PC-3 (cell line): Measurements from ENCODE around the gene LAGE3. TPM values are rescaled to one million over a fixed set of nuclear protein-coding genes. Genes with fewer than 3 reads are reported as not detected.

ENCODE experiments used
- ATAC-seq: fragments of 200-7000 bp; cut with Tn5 transposase; 2 replicates; pipeline ENCODE4 v1.9.1; 2020; ENCODE audit warnings: mild to moderate bottlenecking, moderate library complexity
- BruUV-seq: library from RNA; stranded (reverse); fragments of 400-500 nt; replicated peaks from 2 replicates; lab custom pipeline; 2021; lab: Mats Ljungman, UMichigan
- CTCF ChIA-PET: fragments of 300-600 bp; sonication (Branson Sonifier 250); formaldehyde crosslinking; loops from one replicate; lab custom pipeline; 2022; ENCODE audit warnings: antibody characterized with exemption; lab: Charles Lee
- POLR2A ChIA-PET: fragments of 300-600 bp; sonication (Branson Sonifier 250); formaldehyde crosslinking; loops from one replicate; lab custom pipeline; 2022; ENCODE audit warnings: antibody characterized with exemption; ENCODE audit not compliant: unreplicated experiment; lab: Charles Lee
- DNase-seq: peaks from one replicate; pipeline ENCODE4 v3.0.0-alpha.2; 2015
- H2AFZ ChIP-seq: fragments of 300-600 bp; sonication (generic); 2 replicates; pipeline ENCODE4 v1.6.0; 2016; ENCODE audit warnings: antibody characterized with exemption, low read length
- H3F3A ChIP-seq: fragments of 300-600 bp; sonication (generic); one replicate; pipeline ENCODE4 v1.6.0; 2017; ENCODE audit warnings: antibody characterized with exemption, low read length, control low read depth, mild to moderate bottlenecking; ENCODE audit not compliant: unreplicated experiment
- H3K27ac ChIP-seq: fragments of 300-600 bp; sonication (generic); 2 replicates; pipeline ENCODE4 v1.5.1; 2016; ENCODE audit warnings: mild to moderate bottlenecking, low read length
- H3K27me3 ChIP-seq: fragments of 300-600 bp; sonication (generic); 2 replicates; pipeline ENCODE4 v1.6.1; 2016; ENCODE audit warnings: low read length, mixed read lengths
- H3K36me3 ChIP-seq: fragments of 300-600 bp; sonication (generic); 2 replicates; pipeline ENCODE4 v1.6.1; 2016; ENCODE audit warnings: low read depth, mixed run types, low read length, mixed read lengths
- H3K4me1 ChIP-seq: fragments of 300-600 bp; sonication (generic); 2 replicates; pipeline ENCODE4 v1.5.1; 2016; ENCODE audit warnings: low read length; ENCODE audit not compliant: insufficient read depth
- H3K4me2 ChIP-seq: fragments of 300-600 bp; sonication (generic); 2 replicates; pipeline ENCODE4 v1.6.0; 2016; ENCODE audit warnings: low read length
- H3K4me3 ChIP-seq: fragments of 300-600 bp; sonication (generic); 2 replicates; pipeline ENCODE4 v1.5.1; 2016; ENCODE audit warnings: mild to moderate bottlenecking, low read length, mixed read lengths
- H3K79me2 ChIP-seq: fragments of 300-600 bp; sonication (generic); 2 replicates; pipeline ENCODE4 v1.6.1; 2017; ENCODE audit warnings: low read length, mixed read lengths
- H3K9ac ChIP-seq: fragments of 300-600 bp; sonication (generic); 2 replicates; pipeline ENCODE4 v1.6.0; 2016; ENCODE audit warnings: mild to moderate bottlenecking, low read length
- H3K9me2 ChIP-seq: fragments of 300-600 bp; sonication (generic); replicated peaks from 2 replicates; pipeline ENCODE4 v1.6.1; 2016; ENCODE audit warnings: mixed run types, low read length, mixed read lengths
- H3K9me3 ChIP-seq: fragments of 300-600 bp; sonication (generic); 2 replicates; pipeline ENCODE4 v1.6.1; 2016; ENCODE audit warnings: low read length, mixed read lengths
- H4K20me1 ChIP-seq: fragments of 300-600 bp; sonication (generic); 2 replicates; pipeline ENCODE4 v1.6.1; 2016; ENCODE audit warnings: low read length, mixed read lengths
- EZH2 ChIP-seq: fragments of 300-600 bp; sonication (generic); IDR thresholded peaks from one replicate; pipeline ENCODE4 v1.6.1; 2017; ENCODE audit warnings: antibody characterized with exemption, mild to moderate bottlenecking, low read length; ENCODE audit not compliant: unreplicated experiment
- EZH2phosphoT487 ChIP-seq: fragments of 300-600 bp; sonication (generic); IDR thresholded peaks from 2 replicates; pipeline ENCODE4 v1.6.1; 2018; ENCODE audit warnings: mild to moderate bottlenecking, antibody characterized with exemption, low read length, borderline replicate concordance
- intact Hi-C: fragments of 100-400 bp; cut with micrococcal nuclease; formaldehyde crosslinking; loops from 2 replicates; pipeline ENCODE4 v1.9.0; 2023
- microRNA-seq: library from miRNA; unstranded; fragments of <30 nt; microRNA quantifications from one replicate; pipeline ENCODE4 v1.1.0, GENCODE V29; 2020; ENCODE audit not compliant: unreplicated experiment
- total RNA-seq: library from RNA; depleted of rRNA; stranded (reverse); fragments of >200 nt; gene quantifications from 2 replicates; pipeline ENCODE4 v1.2.3, GENCODE V29; 2014; rRNA removed
- TF ChIP-seq, protein P1 (sequence below): fragments of 300-600 bp; sonication (generic); conservative IDR thresholded peaks from 2 replicates; pipeline ENCODE4 v1.5.1; 2017; ENCODE audit warnings: antibody characterized with exemption, low read depth, mild to moderate bottlenecking, low read length

Gene LAGE3
- total RNA-seq, 1 experiment from 2014 or later: 87.4 TPM

GRCh38 chrX:154428176-154429171 is 50.6 kb downstream of the LAGE3 start, which contains the start of gene ATP6AP1:
TSS of gene ATP6AP1 (plus strand) at chrX:154428677. CDS start at chrX:154428693, 16 bp downstream.
- peak within 1 kb of the TSS; percentile 82 for H3K9ac ChIP-seq
- peaks cover 23% of the 10 kb centered on the region for H3K4me1 ChIP-seq
- intact Hi-C loops: no loop called here
- no TSS peak for BruUV-seq
- no peaks in the 10 kb centered on the region; the same call in 1 of the 2 replicates for H3K36me3 ChIP-seq
- H2AFZ ChIP-seq: peak within 1 kb of the TSS; percentile 86
- no peaks in the 10 kb centered on the region for H3K9me2 ChIP-seq
- H3K4me3 ChIP-seq: peak within 1 kb of the TSS; percentile 93
- ChIA-PET POLR2A (interaction anchor here (0.7 kb wide), 1 partner anchor 29 kb away, joined by 4 read pairs; the partner anchor contains the start of gene PLXNA3), CTCF (interaction anchor here (0.6 kb wide), 1 partner anchor 99 kb away, joined by 5 read pairs; no protein-coding TSS in a partner anchor)
- DNase-seq (peak; percentile 94), ATAC-seq (peak; percentile 98)
- no peak within 1 kb of the TSS for H3K27ac ChIP-seq
- TF ChIP-seq EZH2 (no peak), EZH2phosphoT487 (no peak)
- TF ChIP-seq, protein P1, sequence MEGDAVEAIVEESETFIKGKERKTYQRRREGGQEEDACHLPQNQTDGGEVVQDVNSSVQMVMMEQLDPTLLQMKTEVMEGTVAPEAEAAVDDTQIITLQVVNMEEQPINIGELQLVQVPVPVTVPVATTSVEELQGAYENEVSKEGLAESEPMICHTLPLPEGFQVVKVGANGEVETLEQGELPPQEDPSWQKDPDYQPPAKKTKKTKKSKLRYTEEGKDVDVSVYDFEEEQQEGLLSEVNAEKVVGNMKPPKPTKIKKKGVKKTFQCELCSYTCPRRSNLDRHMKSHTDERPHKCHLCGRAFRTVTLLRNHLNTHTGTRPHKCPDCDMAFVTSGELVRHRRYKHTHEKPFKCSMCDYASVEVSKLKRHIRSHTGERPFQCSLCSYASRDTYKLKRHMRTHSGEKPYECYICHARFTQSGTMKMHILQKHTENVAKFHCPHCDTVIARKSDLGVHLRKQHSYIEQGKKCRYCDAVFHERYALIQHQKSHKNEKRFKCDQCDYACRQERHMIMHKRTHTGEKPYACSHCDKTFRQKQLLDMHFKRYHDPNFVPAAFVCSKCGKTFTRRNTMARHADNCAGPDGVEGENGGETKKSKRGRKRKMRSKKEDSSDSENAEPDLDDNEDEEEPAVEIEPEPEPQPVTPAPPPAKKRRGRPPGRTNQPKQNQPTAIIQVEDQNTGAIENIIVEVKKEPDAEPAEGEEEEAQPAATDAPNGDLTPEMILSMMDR: no peak
- no peaks in the 10 kb centered on the region for H3F3A ChIP-seq
- H3K79me2 ChIP-seq: peaks cover 27% of the 10 kb centered on the region
- H3K9me3 ChIP-seq: no peaks in the 10 kb centered on the region
- H4K20me1 ChIP-seq: no peaks in the 10 kb centered on the region
- H3K27me3 ChIP-seq: no peaks in the 10 kb centered on the region
- peak within 1 kb of the TSS; percentile 99 for H3K4me2 ChIP-seq

Small RNAs within 50 kb of the gene (microRNA-seq; reads per million reads assigned to microRNA genes)
- gene MIR6858: 1.0 reads per million

Other genes starting within 250 kb of the LAGE3 start
- not detected in 2 replicates for gene OPN1MW3, start 221.7 kb downstream of the LAGE3 start, total RNA-seq
- gene TEX28, start 184.2 kb downstream of the LAGE3 start, total RNA-seq: 0.11 TPM in 1 of 2 replicates, not detected in the other
- not detected in 2 replicates for gene TKTL1, start 183.5 kb downstream of the LAGE3 start, total RNA-seq
- gene FLNA, start 104.6 kb downstream of the LAGE3 start, total RNA-seq: 2,058 and 3,170 TPM in 2 replicates
- 46.8 and 49.0 TPM in 2 replicates for gene EMD, start 100.0 kb downstream of the LAGE3 start, total RNA-seq
- 2,879 and 3,401 TPM in 2 replicates for gene RPL10, start 80.9 kb downstream of the LAGE3 start, total RNA-seq
- gene DNASE1L1, start 70.0 kb downstream of the LAGE3 start, total RNA-seq: 29.8 TPM in 2 replicates
- 39.4 and 41.5 TPM in 2 replicates for gene TAFAZZIN, start 67.7 kb downstream of the LAGE3 start, total RNA-seq
- gene ATP6AP1, start 50.6 kb downstream of the LAGE3 start, total RNA-seq: 68.7 and 94.0 TPM in 2 replicates
- 96.1 and 97.1 TPM in 2 replicates for gene GDI1, start 42.1 kb downstream of the LAGE3 start, total RNA-seq
- gene FAM50A, start 35.1 kb downstream of the LAGE3 start, total RNA-seq: 53.8 and 76.7 TPM in 2 replicates
- 5.3 and 21.8 TPM in 2 replicates for gene PLXNA3, start 21.0 kb downstream of the LAGE3 start, total RNA-seq
- gene UBL4A, start 7.3 kb upstream of the LAGE3 start, total RNA-seq: 92.3 and 101 TPM in 2 replicates
- 42.1 and 50.6 TPM in 2 replicates for gene SLC10A3, start 11.3 kb upstream of the LAGE3 start, total RNA-seq
- 69.2 and 88.0 TPM in 2 replicates for gene FAM3A, start 37.0 kb upstream of the LAGE3 start, total RNA-seq
- 121 and 147 TPM in 2 replicates for gene G6PD, start 67.6 kb upstream of the LAGE3 start, total RNA-seq
- gene IKBKG, start 68.3 kb upstream of the LAGE3 start, total RNA-seq: 34.3 and 39.6 TPM in 2 replicates
- gene CTAG1A, start 105.9 kb upstream of the LAGE3 start, total RNA-seq: not detected in 2 replicates
- gene CTAG1B, start 140.0 kb upstream of the LAGE3 start, total RNA-seq: not detected in 2 replicates
- not detected in 2 replicates for gene CTAG2, start 174.3 kb upstream of the LAGE3 start, total RNA-seq